IgD-negative memory B cell (primary cell): ENCODE results near the gene ZCWPW1. TPM values are rescaled to one million over a fixed set of nuclear protein-coding genes. Genes with fewer than 3 reads are reported as not detected.
"Not testable (repeated sequence)": the region's sequence is repeated elsewhere in the genome, so short reads cannot be mapped to it uniquely, and the experiment has no call there.

ENCODE experiments used
- H3K27ac Mint-ChIP-seq, 3 donors: one replicate each; pipeline ENCODE4 v1.8.0; 2020 to 2022; ENCODE audit warnings: mild to moderate bottlenecking in 3 of 3, mixed read lengths in 3 of 3, moderate library complexity in 1 of 3
- H3K27me3 Mint-ChIP-seq: one replicate; pipeline ENCODE4 v1.8.0; 2021; ENCODE audit warnings: mixed read lengths
- H3K36me3 Mint-ChIP-seq: one replicate; pipeline ENCODE4 v1.8.0; 2020; ENCODE audit warnings: mild to moderate bottlenecking, mixed read lengths
- H3K4me1 Mint-ChIP-seq, 3 donors: one replicate each; pipeline ENCODE4 v1.8.0; 2020 to 2022; ENCODE audit warnings: mixed read lengths in 3 of 3, mild to moderate bottlenecking in 1 of 3
- H3K4me3 Mint-ChIP-seq, 4 donors: one replicate each; pipeline ENCODE4 v1.8.0; 2020 to 2022; ENCODE audit warnings: mild to moderate bottlenecking in 4 of 4, mixed read lengths in 4 of 4, moderate library complexity in 3 of 4
- H3K9me3 Mint-ChIP-seq, 3 donors: one replicate each; pipeline ENCODE4 v1.8.0; 2020 to 2021; ENCODE audit warnings: mixed read lengths in 3 of 3, mild to moderate bottlenecking in 1 of 3
- polyA plus RNA-seq: library from polyadenylated mRNA; unstranded; fragments of 300-500 nt; fragmentation: Illumina TruSeq; gene quantifications from one replicate; pipeline ENCODE4 v1.2.3, GENCODE V29; 2021

ZCWPW1 gene
- polyA plus RNA-seq, 1 donor from 2014 or later = 12.1 TPM

- H3K4me3 Mint-ChIP-seq = peak within 1 kb of the TSS in 3 of 4 donors; percentile 25 to 58 (median 52)
- H3K36me3 Mint-ChIP-seq = peaks cover 2% of the 10 kb centered on the region
- H3K27me3 Mint-ChIP-seq = no peaks in the 10 kb centered on the region
- H3K9me3 Mint-ChIP-seq = no peaks in the 10 kb centered on the region
- peak within 1 kb of the TSS; percentile 64 to 84 (median 84) for H3K27ac Mint-ChIP-seq
- H3K4me1 Mint-ChIP-seq = peaks cover 6 to 8% (median 7%) of the 10 kb centered on the region in 3 donors
These were observed 70.3 kb downstream of the ZCWPW1 start, which contains the start of gene PILRB for GRCh38 chr7:100358027-100358856. TSS of gene PILRB (plus strand) at chr7:100358117. CDS start at chr7:100358303, 186 bp downstream.

GRCh38 chr7:100357131-100357561, 71.4 kb downstream of the ZCWPW1 start:
- no peaks in the 10 kb centered on the region for H3K9me3 Mint-ChIP-seq
- peak overlapping the region in 1 of 4 donors; percentile 39 for H3K4me3 Mint-ChIP-seq
- no peaks in the 10 kb centered on the region for H3K27me3 Mint-ChIP-seq
- peaks cover under 1% of the 10 kb centered on the region for H3K36me3 Mint-ChIP-seq
- H3K27ac Mint-ChIP-seq = peak overlapping the region in 1 of 3 donors; percentile 74
- H3K4me1 Mint-ChIP-seq = peaks cover 5 to 7% (median 6%) of the 10 kb centered on the region in 3 donors

- Mint-ChIP-seq H3K27me3 (no peaks in the 10 kb centered on the region), H3K27ac (peak overlapping the region in 2 of 3 donors; percentile 27 to 35), H3K36me3 (no peaks in the 10 kb centered on the region), H3K4me3 (no peak overlapping the region), H3K9me3 (no peaks in the 10 kb centered on the region), H3K4me1 (peaks cover 5 to 8% (median 7%) of the 10 kb centered on the region in 3 donors)
These were observed 72.0 kb downstream of the ZCWPW1 start for GRCh38 chr7:100356416-100357068.

- Mint-ChIP-seq H3K27me3 (no peaks in the 10 kb centered on the region), H3K27ac (peak overlapping the region; percentile 41 to 86 (median 53)), H3K9me3 (no peaks in the 10 kb centered on the region), H3K4me3 (peak overlapping the region in 2 of 4 donors; percentile 38 to 77), H3K4me1 (peaks cover 5 to 10% (median 7%) of the 10 kb centered on the region in 3 donors), H3K36me3 (no peaks in the 10 kb centered on the region)
These were observed 74.7 kb downstream of the ZCWPW1 start for GRCh38 chr7:100353685-100354330.

GRCh38 chr7:100352984-100353684, 75.4 kb downstream of the ZCWPW1 start:
- no peaks in the 10 kb centered on the region for H3K9me3 Mint-ChIP-seq
- H3K27ac Mint-ChIP-seq = peak overlapping the region; percentile 41 to 86 (median 53)
- H3K27me3 Mint-ChIP-seq = no peaks in the 10 kb centered on the region
- peak overlapping the region in 2 of 4 donors; percentile 27 to 34 for H3K4me3 Mint-ChIP-seq
- H3K36me3 Mint-ChIP-seq = no peaks in the 10 kb centered on the region
- peaks cover 0 to 4% (median 4%) of the 10 kb centered on the region in 3 donors for H3K4me1 Mint-ChIP-seq

GRCh38 chr7:100352230-100352781, 76.2 kb downstream of the ZCWPW1 start:
- H3K4me3 Mint-ChIP-seq, H3K36me3 Mint-ChIP-seq, H3K4me1 Mint-ChIP-seq, H3K27ac Mint-ChIP-seq, H3K9me3 Mint-ChIP-seq, H3K27me3 Mint-ChIP-seq: not testable (repeated sequence)

- Mint-ChIP-seq H3K9me3 (no peaks in the 10 kb centered on the region), H3K4me3 (peak overlapping the region in 1 of 4 donors; percentile 70), H3K27me3 (no peaks in the 10 kb centered on the region), H3K4me1 (peaks cover 0 to 4% (median 4%) of the 10 kb centered on the region in 3 donors), H3K36me3 (no peaks in the 10 kb centered on the region), H3K27ac (peak overlapping the region in 1 of 3 donors; percentile 35)
These were observed 76.8 kb downstream of the ZCWPW1 start for GRCh38 chr7:100351657-100352058.

Other genes with a start within 250 kb of the ZCWPW1 start
- 94.5 TPM for gene PVRIG, start 208.8 kb downstream of the ZCWPW1 start, polyA plus RNA-seq
- gene SPDYE3, start 121.0 kb downstream of the ZCWPW1 start, polyA plus RNA-seq = 9.9 TPM
- 14.3 TPM for gene PILRB, start 70.6 kb downstream of the ZCWPW1 start, polyA plus RNA-seq
- 2.3 TPM for gene PILRA, start 55.2 kb downstream of the ZCWPW1 start, polyA plus RNA-seq
- gene MEPCE, start 1.1 kb upstream of the ZCWPW1 start, polyA plus RNA-seq = 19.8 TPM
- 39.3 TPM for gene PPP1R35, start 7.8 kb upstream of the ZCWPW1 start, polyA plus RNA-seq
- 0.78 TPM for gene SPACDR, start 35.6 kb upstream of the ZCWPW1 start, polyA plus RNA-seq
- 25.6 TPM for gene TSC22D4, start 50.5 kb upstream of the ZCWPW1 start, polyA plus RNA-seq
- gene NYAP1, start 55.2 kb upstream of the ZCWPW1 start, polyA plus RNA-seq = not detected
- gene AGFG2, start 110.5 kb upstream of the ZCWPW1 start, polyA plus RNA-seq = 7.3 TPM
- 0.73 TPM for gene SAP25, start 145.2 kb upstream of the ZCWPW1 start, polyA plus RNA-seq
- gene LRCH4, start 157.4 kb upstream of the ZCWPW1 start, polyA plus RNA-seq = 160 TPM
- 0.36 TPM for gene FBXO24, start 157.6 kb upstream of the ZCWPW1 start, polyA plus RNA-seq
- 0.98 TPM for gene PCOLCE, start 173.7 kb upstream of the ZCWPW1 start, polyA plus RNA-seq
- 14.4 TPM for gene MOSPD3, start 183.8 kb upstream of the ZCWPW1 start, polyA plus RNA-seq
- gene TFR2, start 212.8 kb upstream of the ZCWPW1 start, polyA plus RNA-seq = 0.44 TPM
- not detected for gene ACTL6B, start 227.7 kb upstream of the ZCWPW1 start, polyA plus RNA-seq
- 62.7 TPM for gene GNB2, start 245.0 kb upstream of the ZCWPW1 start, polyA plus RNA-seq